NK-92 treated with Interleukin-12 subunit alpha and Interleukin-12 subunit beta, amount 100 ng/mL, for 24 hours (cell line): Measurements from ENCODE around the gene WDR70.
"Not testable (repeated sequence)": the region's sequence is repeated elsewhere in the genome, so short reads cannot be mapped to it uniquely, and the experiment has no call there.

Experiments
- DNase-seq: peaks from one replicate; lab custom pipeline; 2025; lab: John Stamatoyannopoulos, UW

WDR70 gene

DNA sequence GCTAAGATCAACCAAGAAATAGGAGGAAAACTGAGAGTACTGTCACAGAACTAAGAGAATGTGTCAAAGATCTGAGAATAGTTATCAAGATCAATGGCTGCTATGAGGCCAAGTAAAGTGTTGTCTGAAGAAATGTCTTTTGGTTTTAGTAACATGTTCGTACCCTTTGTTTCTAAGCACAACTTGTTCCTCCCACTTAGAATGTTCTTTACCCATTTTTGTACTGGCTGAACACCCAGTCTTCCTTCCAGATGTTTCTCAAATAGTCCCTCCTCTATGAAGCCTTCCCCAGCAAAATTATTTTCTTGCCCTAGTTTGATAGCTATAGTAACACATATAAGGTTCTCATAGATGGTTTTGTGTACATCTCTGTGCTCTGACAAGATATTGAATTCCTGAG lies 191.5 kb downstream of the WDR70 start:
- no peak for DNase-seq

GRCh38 chr5:37571985-37572384 lies 192.9 kb downstream of the WDR70 start:
- no peak for DNase-seq

- no peak for DNase-seq
Observed at GRCh38 chr5:37575541-37576489, 196.7 kb downstream of the WDR70 start.

DNA sequence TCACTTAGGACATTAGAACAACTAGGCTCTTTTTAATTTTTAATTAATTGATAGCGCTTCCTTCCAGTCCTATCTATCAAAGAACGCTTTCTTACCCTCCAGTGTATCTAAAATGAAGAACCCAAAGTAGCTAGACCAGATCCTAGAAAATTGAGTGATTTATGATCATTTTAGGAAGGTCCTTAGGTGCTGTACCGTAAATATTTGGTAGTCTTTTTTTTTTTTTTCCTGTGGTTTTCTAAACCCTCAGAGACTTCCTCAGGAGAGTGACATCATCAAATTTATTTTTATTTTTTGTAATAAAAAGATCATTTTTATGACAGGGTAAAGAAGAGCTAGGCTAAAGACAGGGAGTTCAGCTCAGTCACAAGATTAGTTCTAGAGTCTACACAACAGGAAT lies 197.4 kb downstream of the WDR70 start:
- DNase-seq: no peak

GRCh38 chr5:37578176-37578575 lies 199.1 kb downstream of the WDR70 start:
- DNase-seq: no peak

GRCh38 chr5:37580106-37580505 lies 201.0 kb downstream of the WDR70 start:
- DNase-seq: no peak

DNA sequence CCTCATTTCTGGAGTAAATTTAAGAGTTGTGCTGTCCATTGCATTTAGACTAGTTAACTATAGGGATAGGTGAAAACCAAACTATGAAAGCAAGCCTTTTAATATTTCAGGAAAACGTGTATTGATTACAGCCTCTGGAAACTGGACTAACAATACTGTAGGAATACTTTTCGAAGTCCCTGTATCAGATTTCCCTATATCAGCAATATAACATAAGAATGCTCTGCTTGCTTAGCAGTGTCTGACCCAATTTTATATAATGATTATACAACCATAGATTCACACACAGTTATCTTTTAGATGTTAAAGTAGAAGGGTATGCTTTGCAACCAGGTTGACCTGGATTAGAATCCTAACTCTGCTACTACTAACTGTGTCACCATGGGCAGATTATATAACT lies 203.1 kb downstream of the WDR70 start:
- DNase-seq: no peak

DNA sequence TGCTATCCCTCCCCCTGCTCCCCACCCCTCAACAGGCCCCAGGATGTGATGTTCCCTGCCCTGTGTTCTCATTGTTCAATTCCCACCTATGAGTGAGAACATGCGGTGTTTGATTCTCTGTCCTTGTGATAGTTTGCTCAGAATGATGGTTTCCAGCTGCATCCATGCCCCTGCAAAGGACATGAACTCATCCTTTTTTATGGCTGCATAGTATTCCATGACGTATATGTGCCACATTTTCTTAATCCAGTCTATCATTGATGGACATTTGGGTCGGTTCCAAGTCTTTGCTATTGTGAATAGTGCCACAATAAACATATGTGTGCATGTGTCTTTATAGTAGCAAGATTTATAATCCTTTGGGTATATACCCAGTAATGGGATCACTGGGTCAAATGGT lies 214.2 kb downstream of the WDR70 start:
- DNase-seq: not testable (repeated sequence)

DNA sequence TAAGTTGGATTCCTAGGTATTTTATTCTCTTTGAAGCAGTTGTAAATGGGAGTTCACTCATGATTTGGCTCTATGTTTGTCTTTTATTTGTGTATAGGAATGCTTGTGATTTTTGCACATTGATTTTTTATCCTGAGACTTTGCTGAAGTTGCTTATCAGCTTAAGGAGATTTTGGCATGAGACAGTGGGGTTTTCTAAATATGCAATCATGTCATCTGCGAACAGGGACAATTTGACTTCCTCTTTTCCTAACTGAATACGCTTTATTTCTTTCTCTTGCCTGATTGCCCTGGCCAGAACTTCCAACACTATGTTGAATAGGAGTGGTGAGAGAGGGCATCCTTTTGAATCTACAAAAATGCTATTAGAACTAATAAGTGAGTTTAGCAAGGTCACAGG lies 215.7 kb downstream of the WDR70 start:
- DNase-seq: not testable (repeated sequence)

DNA sequence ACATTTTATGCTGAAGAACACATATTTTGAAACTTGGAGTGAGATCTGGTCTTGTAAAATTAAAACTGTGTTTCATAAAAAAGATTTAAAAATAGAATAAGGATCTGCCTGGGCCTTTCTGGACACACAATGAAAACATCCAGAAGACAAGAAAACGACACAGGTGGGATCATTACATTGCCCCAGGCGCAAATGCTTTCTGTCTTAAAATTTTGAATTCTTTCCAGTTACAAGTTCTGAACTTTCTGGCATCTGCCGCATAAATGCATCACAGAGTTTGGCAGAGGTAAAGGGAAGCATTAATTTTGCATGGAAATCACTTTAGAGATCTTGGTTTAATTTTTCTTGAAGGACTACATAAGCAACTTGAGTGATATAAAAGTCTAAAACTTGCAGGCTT lies 219.6 kb downstream of the WDR70 start:
- no peak for DNase-seq

DNA sequence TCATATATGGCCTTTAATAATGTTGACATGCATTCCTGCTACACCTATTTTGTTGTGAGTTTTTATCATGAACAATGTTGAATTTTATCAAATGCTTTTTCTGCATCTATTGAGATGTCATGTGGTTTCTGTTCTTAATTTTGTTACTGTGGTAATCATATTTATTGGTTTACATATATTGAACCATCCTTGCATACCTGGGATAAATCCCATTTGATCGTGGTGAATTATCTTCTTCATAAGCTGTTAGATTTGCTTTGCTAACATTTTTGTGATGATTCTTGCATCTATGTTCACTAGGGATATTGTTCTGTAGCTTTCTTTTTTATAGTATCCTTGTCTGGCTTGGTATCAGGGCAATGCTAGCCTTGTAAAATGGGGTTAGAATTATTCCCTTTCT lies 222.0 kb downstream of the WDR70 start:
- DNase-seq: no peak

GRCh38 chr5:37603072-37603471 lies 224.0 kb downstream of the WDR70 start:
- no peak for DNase-seq

- no peak for DNase-seq
Observed at GRCh38 chr5:37604290-37604689, 225.2 kb downstream of the WDR70 start.

GRCh38 chr5:37606148-37606547 lies 227.0 kb downstream of the WDR70 start:
- no peak for DNase-seq

GRCh38 chr5:37606632-37607248 lies 227.6 kb downstream of the WDR70 start:
- no peak for DNase-seq

GRCh38 chr5:37615184-37615583 lies 236.1 kb downstream of the WDR70 start:
- DNase-seq: no peak

- no peak for DNase-seq
Observed at GRCh38 chr5:37619353-37619752, 240.2 kb downstream of the WDR70 start.

GRCh38 chr5:37622354-37622753 lies 243.2 kb downstream of the WDR70 start:
- not testable (repeated sequence) for DNase-seq

- no peak for DNase-seq
Observed at GRCh38 chr5:37626266-37626665, 247.1 kb downstream of the WDR70 start.

DNA sequence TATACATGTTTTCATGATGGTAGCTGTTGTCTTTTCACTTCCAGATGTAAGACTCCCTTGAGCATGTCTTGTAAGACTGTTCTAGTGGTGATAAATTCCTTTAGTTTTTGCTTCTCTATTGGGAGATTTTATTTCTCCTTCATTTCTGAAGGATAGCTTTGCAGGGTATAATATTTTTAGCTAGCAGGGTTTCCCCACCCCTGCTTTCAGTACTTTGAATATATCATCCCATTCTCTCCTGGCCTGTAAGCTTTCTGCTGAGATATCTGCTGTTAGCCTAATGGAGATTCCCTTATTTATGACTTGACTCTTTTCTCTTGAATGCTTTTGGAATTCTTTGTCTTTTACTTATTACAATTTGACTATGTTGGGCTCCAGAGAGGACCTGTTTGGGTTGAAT lies 249.8 kb downstream of the WDR70 start:
- DNase-seq: no peak

- DNase-seq: no peak
Observed at GRCh38 chr5:37631939-37632338, 252.8 kb downstream of the WDR70 start.

GRCh38 chr5:37637165-37637845 lies 258.2 kb downstream of the WDR70 start:
- no peak for DNase-seq

GRCh38 chr5:37638897-37639296 lies 259.8 kb downstream of the WDR70 start:
- DNase-seq: no peak
